Fibroblast of gingiva (primary cell): Measurements from ENCODE around the gene HDAC10.
"Not testable (repeated sequence)": the region's sequence is repeated elsewhere in the genome, so short reads cannot be mapped to it uniquely, and the experiment has no call there.

Source experiments
- DNase-seq: peaks from one replicate; pipeline ENCODE4 v3.0.0-alpha.2; 2011; ENCODE audit warnings: low read depth

The HDAC10 gene

GRCh38 chr22:50216684-50217520, 34.2 kb downstream of the HDAC10 start:
- no peak for DNase-seq

- no peak for DNase-seq
Measured at GRCh38 chr22:50216055-50216683, 34.9 kb downstream of the HDAC10 start.

GRCh38 chr22:50215297-50216054, 35.6 kb downstream of the HDAC10 start:
- DNase-seq: no peak

- no peak for DNase-seq
Measured at GRCh38 chr22:50213263-50213662, 37.8 kb downstream of the HDAC10 start.

GRCh38 chr22:50211147-50211546, 39.9 kb downstream of the HDAC10 start:
- no peak for DNase-seq

- no peak for DNase-seq
Measured at GRCh38 chr22:50210378-50211139, 40.5 kb downstream of the HDAC10 start.

- DNase-seq: peak; percentile 52
Measured at GRCh38 chr22:50209893-50210292, 41.2 kb downstream of the HDAC10 start.

- DNase-seq: no peak
Measured at GRCh38 chr22:50208939-50209892, 41.8 kb downstream of the HDAC10 start.

- DNase-seq: no peak
Measured at GRCh38 chr22:50208430-50208938, 42.6 kb downstream of the HDAC10 start.

GRCh38 chr22:50207383-50208140, 43.5 kb downstream of the HDAC10 start:
- no peak for DNase-seq

GRCh38 chr22:50206599-50206998, 44.5 kb downstream of the HDAC10 start:
- peak; percentile 76 for DNase-seq

GRCh38 chr22:50205781-50206569, 45.1 kb downstream of the HDAC10 start:
- DNase-seq: no peak

- not testable (repeated sequence) for DNase-seq
Measured at GRCh38 chr22:50204998-50205397, 46.1 kb downstream of the HDAC10 start.

GRCh38 chr22:50204571-50204970, 46.5 kb downstream of the HDAC10 start:
- DNase-seq: no peak

- DNase-seq: no peak
Measured at GRCh38 chr22:50203288-50203687, 47.8 kb downstream of the HDAC10 start.

GRCh38 chr22:50202130-50202666, 48.9 kb downstream of the HDAC10 start:
- no peak for DNase-seq

GRCh38 chr22:50201191-50202129, 49.6 kb downstream of the HDAC10 start:
- no peak for DNase-seq
